HG03354 (cell line): ENCODE data around the gene SRCIN1.
"Not testable (repeated sequence)": the region's sequence is repeated elsewhere in the genome, so short reads cannot be mapped to it uniquely, and the experiment has no call there.

ENCODE experiments used
- ATAC-seq: cut with Tn5 transposase; IDR thresholded peaks from one replicate; pipeline ENCODE4 v1.9.1; 2021; ENCODE audit warnings: mild to moderate bottlenecking; ENCODE audit not compliant: unreplicated experiment, poor library complexity, severe bottlenecking

The SRCIN1 gene, protein sequence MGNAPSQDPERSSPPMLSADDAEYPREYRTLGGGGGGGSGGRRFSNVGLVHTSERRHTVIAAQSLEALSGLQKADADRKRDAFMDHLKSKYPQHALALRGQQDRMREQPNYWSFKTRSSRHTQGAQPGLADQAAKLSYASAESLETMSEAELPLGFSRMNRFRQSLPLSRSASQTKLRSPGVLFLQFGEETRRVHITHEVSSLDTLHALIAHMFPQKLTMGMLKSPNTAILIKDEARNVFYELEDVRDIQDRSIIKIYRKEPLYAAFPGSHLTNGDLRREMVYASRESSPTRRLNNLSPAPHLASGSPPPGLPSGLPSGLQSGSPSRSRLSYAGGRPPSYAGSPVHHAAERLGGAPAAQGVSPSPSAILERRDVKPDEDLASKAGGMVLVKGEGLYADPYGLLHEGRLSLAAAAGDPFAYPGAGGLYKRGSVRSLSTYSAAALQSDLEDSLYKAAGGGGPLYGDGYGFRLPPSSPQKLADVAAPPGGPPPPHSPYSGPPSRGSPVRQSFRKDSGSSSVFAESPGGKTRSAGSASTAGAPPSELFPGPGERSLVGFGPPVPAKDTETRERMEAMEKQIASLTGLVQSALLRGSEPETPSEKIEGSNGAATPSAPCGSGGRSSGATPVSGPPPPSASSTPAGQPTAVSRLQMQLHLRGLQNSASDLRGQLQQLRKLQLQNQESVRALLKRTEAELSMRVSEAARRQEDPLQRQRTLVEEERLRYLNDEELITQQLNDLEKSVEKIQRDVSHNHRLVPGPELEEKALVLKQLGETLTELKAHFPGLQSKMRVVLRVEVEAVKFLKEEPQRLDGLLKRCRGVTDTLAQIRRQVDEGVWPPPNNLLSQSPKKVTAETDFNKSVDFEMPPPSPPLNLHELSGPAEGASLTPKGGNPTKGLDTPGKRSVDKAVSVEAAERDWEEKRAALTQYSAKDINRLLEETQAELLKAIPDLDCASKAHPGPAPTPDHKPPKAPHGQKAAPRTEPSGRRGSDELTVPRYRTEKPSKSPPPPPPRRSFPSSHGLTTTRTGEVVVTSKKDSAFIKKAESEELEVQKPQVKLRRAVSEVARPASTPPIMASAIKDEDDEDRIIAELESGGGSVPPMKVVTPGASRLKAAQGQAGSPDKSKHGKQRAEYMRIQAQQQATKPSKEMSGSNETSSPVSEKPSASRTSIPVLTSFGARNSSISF

GRCh38 chr17:38605841-38606645 lies at the start of gene SRCIN1:
SRCIN1 (minus strand) TSS chr17:38605952; CDS start chr17:38605705, 247 bp downstream.
- no peak for ATAC-seq

GRCh38 chr17:38654411-38655398 lies 49.0 kb upstream of the SRCIN1 start:
- no peak for ATAC-seq

- ATAC-seq, result no peak
These were observed 47.9 kb upstream of the SRCIN1 start for GRCh38 chr17:38653679-38654078.

DNA sequence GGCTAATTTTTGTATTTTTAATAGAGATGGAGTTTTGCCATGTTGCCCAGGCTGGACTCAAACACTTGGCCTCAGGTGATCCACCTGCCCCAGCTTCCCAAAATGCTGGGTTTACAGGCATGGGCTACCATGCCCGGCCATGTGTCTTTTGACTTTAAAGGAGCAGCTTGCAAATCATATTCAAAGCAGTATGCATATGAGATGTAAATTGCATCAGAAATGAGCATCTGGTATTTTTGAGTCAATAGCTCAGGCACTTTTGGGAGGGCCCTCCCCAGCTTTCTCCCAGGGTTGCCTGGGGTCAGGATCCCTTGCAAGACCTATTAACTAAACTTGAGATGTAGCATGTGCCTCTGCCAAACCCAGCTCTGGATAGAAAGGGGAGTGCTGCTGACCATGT lies 47.5 kb upstream of the SRCIN1 start:
- ATAC-seq, result no peak

- not testable (repeated sequence) for ATAC-seq
These were observed 45.0 kb upstream of the SRCIN1 start for GRCh38 chr17:38650653-38651173.

DNA sequence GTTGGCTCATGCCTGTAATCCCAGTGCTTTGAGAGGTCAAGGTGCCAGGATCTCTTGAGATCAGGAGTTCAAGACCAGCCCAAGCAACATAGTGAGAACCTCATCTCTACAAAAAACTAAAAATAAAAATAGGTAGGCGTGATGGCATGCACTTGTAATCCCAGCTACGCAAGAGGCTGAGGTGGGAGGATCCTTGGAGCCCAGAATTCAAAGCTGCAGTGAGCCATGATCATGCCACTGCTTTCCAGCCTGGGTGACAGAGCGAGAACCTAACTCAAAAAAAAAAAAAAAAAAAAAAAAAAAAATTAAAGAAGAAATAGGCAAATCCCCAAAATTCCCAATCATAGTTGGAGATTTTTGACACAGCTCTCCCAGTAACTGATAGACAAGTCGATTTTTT lies 32.2 kb upstream of the SRCIN1 start:
- no peak for ATAC-seq

DNA sequence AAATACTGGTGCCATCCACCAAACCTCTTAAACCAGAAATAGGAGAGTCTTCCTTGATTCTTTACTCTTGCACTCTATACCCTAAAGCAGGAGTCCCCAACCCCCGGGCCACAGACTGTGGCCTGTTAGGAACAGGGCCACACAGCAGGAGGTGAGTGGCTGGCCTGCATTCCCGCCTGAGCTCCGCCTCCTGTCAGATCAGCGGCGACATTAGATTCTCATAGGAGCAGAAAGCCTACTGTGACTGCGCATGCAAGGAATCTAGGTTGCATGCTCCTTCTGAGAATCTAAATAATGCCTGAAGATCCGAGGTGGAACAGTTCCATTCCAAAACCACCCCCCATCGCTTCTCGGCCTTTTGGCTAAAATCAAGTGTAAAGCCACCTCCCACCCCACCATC lies 30.3 kb upstream of the SRCIN1 start:
- ATAC-seq, result no peak

DNA sequence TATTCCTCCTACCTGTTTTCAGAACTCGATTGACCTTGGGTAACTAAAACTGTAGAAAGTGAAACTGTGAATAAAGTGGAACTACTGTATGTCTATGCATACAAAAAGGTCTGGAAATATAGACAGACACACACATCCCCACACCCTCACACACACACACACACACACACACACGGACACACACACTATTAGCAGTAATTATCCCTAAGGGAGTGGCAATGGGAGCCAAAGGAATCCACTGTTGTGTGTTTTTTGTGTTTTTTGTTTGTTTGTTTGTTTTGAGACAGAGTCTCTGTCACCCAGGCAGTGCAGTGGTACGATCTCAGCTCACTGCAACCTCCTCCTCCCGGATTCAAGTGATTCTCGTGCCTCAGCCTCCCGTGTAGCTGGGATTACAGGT lies 26.6 kb upstream of the SRCIN1 start:
- ATAC-seq, result no peak

DNA sequence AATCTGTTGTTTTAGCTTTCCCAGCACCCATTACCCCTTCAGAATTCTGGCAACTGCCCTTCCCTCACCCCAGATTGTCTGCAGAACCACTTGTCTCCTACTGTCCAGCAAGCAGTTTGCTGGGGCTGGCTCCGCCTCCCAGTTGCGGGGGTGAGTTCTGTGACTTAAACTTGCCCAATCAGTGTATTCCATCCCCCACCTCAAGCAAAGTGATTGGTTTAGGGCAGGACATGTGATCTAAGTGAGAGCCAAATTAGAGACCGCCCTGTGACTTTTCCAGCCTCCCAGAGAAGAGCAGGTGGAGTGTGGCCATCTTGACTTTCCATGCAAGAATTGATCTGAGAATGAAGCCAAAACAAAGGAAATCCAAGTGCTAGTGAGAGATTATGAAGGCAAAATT lies 22.7 kb upstream of the SRCIN1 start:
- no peak for ATAC-seq

DNA sequence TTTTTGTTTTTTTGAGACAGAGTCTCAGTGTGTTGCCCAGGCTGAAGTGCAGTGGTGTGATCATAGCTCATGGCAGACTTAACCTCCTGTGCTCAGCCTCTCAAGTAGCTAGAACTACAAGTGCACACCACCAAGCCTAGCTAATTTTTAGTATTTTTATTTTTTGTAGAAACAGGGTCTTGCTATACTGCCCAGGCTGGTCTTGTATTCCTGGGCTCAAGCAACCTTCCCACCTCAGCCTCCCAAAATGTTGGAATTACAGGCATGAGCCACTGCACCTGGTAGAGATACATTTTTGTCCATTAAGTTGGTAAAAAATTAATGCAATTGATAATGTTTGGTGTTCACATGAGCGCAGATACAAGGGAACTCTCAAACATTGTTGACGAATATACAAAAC lies 22.2 kb upstream of the SRCIN1 start:
- ATAC-seq, result no peak

GRCh38 chr17:38626606-38627226 lies 21.0 kb upstream of the SRCIN1 start:
- ATAC-seq, result not testable (repeated sequence)

DNA sequence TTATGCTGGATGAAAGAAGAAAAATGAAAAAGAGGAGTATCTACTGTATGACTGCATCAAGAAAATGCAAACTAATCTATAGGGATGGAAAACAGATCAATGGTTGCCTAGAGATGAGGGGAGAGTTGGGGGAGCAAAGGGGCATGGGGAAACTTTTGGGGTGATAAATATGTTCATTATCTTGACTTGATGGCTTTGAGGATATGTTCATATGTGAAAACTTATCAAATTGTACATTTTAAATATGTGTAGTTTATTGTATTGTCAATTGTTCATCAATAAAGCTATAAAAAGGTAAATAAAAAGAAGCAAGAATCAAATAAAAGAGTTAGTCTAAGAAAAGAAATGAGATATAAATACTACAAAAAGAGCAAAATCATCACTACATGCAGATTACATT lies 19.7 kb upstream of the SRCIN1 start:
- no peak for ATAC-seq

DNA sequence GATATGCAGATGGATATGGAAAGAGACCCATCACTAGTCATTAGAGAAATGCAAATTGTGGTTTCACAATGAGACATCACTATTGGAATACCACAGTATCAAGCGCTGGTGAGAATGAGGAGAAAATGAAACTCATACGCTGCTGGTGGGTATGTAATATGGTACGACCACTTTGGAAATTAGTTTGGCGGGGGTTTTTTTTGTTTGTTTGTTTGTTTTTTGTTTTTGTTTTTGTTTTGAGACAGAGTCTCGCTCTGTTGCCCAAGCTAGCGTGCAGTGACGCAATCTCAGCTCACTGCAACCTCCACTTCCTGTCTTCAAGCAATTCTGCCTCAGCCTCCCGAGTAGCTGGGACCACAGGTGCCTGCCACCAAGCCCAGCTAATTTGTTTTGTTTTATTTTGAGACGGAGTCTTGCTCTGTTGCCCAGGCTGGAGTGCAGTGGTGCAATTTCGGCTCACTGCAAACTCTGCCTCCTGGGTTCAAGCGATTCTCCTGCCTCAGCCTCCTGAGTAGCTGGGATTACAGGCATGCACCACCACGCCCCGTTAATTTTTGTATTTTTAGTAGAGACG lies 19.1 kb upstream of the SRCIN1 start:
- not testable (repeated sequence) for ATAC-seq

DNA sequence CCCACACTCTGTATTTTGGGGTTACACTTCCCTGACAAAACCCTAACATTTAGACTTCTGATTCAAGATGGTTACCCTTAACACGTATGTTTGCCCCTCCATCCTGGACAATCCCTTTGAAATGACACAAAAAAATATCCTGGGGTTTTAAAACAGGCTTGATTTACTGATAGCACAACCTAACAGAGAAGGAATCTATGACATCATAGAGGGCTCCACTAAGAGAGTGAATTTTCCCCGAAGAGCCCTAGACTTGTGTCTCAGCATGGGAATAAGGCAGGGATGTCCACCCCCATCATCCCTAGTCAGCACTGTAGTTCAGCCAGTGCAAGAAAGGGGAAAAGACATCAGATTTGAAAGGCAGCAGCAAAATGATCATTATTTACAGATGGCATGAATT lies 15.8 kb upstream of the SRCIN1 start:
- ATAC-seq, result no peak

DNA sequence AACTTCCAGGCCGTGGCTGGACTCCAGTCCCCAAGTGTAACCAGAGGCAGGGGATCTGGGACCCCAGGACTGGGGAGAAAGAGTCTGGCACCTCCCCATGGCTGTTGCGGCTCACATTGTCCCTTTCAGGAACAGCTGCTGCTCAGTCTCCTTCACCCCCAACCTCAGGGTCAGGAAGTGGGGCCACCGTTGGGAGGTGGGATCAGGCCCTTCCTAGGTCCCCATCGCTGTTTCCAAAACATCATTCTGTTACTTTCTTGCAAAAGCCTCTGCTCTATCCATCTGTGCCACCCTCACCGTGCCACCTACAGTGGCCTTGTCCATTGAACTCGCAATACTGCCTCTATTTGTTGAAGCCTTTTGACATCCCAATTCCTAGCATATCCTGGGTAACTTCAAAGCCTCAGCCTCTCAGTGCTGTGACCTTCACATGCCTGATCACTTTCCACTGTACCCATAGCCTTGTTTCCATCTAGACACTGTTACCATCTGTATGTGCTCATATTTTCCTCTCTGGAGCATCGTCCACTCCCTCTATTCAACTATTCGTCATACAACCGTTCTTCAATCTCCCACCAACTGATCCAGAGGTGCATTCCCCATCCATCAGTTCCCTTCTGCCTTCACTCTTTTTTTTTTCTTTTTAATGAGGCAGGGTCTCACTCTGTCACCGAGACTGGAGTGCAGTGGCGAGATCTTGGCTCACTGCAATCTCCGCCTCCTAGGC lies 15.0 kb upstream of the SRCIN1 start:
- ATAC-seq, result no peak

GRCh38 chr17:38619937-38620550 lies 14.3 kb upstream of the SRCIN1 start:
- ATAC-seq, result no peak
